ENCODE measurements around the gene RETSAT.
"Not testable (repeated sequence)": the region's sequence is repeated elsewhere in the genome, so short reads cannot be mapped to it uniquely, and the experiment has no call there.

The RETSAT gene

GRCh38 chr2:85378257-85378656, 23.9 kb upstream of the RETSAT start:
- DNase-seq (ENCODE audit: low spot score) = no peak

- DNase-seq (ENCODE audit: low spot score) = no peak
These were observed 22.8 kb upstream of the RETSAT start for GRCh38 chr2:85377083-85377482.

DNA sequence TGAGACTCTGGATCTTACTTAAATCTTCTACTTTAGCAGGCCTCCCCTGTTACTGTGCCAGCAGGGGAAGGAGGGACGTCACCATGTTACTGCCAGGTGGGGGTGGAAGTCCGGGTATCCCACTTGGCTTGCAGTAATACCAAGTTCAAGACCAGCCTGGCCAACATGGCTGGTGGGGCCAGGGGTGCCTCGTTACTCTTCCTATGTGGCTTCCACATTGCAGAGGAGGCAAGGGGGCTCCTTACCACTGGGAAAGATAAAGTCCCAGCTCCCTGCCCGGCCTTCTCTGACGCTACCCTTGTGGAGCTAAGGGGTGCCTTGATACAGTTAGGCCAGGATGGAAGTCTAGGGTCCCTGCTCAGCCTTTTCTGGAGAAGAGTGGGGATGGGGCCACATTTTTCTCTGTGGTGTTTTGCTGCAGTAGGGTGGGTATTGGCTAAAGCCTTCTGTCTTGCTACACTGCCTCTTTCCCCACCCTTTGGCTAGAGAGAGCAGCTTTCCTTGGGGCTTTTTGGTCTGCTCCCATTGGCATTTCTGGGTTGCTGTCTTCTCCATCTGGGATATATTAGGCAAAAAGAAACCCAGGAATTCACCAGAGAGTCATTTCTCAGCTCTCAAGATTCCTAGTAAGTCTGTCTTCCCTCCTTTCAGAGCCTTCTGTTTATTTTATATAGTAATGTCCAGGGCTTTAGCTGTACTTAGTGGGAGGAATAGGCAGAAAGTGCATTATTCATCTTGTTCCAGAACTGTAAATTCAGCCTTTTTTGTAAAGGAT, 22.1 kb upstream of the RETSAT start:
- no peak for DNase-seq (ENCODE audit: low spot score)

DNA sequence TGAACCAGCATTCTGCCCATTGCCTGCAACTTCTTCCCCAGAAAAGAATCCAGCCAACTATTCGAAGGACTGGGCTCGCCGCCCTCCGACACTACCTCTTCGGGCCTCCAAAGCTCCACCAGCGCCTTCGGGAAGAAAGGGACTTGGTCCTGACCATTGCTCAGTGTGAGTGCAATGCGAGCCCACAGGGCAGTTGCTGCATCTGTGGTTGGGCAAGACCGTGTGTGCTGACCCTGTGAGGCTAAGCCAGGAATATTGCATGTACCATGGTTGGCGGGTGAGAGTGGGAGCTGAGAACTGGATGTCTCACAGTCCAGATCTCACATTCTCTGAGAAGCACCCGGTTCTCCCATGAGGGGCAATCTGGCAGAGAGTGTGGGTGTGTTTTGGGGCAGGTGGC, 16.7 kb upstream of the RETSAT start:
- DNase-seq (ENCODE audit: low spot score) = no peak

- no peak for DNase-seq (ENCODE audit: low spot score)
These were observed 15.2 kb upstream of the RETSAT start for GRCh38 chr2:85369500-85369899.

GRCh38 chr2:85368921-85369320, 14.6 kb upstream of the RETSAT start:
- no peak for DNase-seq (ENCODE audit: low spot score)

DNA sequence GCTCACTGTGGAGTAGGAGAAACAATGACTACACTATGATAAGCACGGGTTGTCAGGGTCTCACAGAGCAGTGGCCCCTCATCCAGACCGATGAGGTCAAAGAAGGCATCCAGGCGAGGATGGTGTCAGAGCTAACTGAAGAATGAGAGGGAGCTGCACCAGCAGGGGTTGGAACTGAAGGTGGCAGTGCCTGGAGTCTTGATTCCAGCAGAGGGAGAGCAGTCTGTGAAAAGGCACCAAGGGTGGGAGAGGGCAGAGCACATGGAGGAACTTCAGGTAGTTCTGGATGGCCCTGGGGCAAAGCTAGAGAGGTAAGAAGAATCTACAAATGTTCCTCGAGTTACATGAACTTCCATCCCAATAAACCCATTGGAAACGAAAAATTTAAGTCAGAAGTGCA, 12.9 kb upstream of the RETSAT start:
- DNase-seq (ENCODE audit: low spot score) = no peak

DNA sequence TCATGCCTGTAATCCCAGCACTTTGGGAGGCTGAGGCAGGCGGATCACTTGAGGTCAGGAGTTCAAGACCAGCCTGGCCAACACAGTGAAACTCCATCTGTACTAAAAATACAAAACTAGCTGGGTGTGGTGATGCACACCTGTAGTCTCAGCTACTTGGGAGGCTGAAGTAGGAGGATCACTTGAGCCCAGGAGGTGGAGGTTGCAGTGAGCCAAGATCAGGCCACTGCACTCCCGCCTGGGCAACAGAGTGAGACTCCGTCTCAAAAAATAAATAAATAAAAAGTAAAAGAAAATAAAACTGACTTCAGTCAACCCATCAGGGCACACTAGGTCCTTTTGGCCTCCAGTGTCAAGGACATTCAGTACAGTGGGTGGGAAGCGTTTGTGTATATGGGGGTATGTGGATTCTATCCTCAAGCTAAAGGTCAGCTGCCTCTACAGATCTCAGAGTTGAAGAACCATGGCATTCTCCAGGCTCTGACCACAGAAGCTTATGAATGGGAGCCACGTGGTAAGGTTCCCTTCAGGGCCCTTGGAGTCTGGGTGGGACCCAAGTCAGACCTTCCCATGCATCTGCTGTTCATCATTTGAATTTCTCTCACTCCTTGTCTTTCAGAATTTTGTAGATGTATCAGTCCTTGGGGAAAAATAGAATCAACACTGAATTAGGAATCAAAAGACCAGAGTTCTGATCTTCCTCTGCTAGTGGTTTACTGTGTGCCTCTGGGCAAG, 8.5 kb upstream of the RETSAT start:
- DNase-seq (ENCODE audit: low spot score) = not testable (repeated sequence)

DNA sequence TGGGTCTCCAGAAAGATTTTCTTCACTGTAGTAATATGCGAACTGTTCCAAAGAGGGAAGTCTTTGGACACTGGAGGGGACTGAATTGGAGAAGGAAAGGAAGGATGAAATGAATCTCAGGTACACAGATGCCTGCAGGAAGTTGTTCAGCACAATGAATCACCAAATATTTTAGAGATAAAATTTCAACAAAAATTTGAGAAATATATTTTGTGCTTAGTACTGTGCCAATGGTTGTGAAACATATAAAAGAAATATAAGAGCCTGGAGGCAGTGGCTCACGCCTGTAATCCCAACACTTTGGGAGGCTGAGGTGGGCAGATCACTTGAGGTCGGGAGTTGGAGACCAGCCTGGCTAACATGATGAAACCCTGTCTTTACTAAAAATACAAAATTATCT, 3.4 kb upstream of the RETSAT start:
- no peak for DNase-seq (ENCODE audit: low spot score)

GRCh38 chr2:85356186-85356585, 1.9 kb upstream of the RETSAT start:
- no peak for DNase-seq (ENCODE audit: low spot score)

- no peak for DNase-seq (ENCODE audit: low spot score)
These were observed 1.2 kb upstream of the RETSAT start for GRCh38 chr2:85355521-85355920.

- no peak for DNase-seq (ENCODE audit: low spot score)
These were observed 714 bp upstream of the RETSAT start for GRCh38 chr2:85355073-85355410.

GRCh38 chr2:85353876-85354285, 447 bp downstream of the RETSAT start:
- peak; percentile 3 for DNase-seq (ENCODE audit: low spot score)

DNA sequence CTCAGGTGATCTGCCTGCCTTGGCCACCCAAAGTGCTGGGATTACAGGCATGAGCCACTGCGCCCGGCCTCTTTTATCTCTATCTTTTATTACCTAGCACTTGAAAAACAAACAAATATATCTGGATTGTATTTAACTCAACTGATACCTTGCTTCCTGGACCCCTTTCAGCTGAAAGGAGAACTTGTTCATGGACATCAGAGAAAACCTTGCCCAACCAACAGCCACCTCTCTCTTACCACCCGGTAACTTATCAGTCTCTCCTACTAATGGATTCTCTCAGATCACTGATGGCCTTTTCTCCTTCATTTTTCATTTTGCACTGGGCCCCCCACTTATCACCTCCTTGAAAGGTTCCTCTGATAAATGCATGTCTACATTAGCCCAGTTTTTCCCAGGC, 6.7 kb downstream of the RETSAT start:
- no peak for DNase-seq (ENCODE audit: low spot score)

DNA sequence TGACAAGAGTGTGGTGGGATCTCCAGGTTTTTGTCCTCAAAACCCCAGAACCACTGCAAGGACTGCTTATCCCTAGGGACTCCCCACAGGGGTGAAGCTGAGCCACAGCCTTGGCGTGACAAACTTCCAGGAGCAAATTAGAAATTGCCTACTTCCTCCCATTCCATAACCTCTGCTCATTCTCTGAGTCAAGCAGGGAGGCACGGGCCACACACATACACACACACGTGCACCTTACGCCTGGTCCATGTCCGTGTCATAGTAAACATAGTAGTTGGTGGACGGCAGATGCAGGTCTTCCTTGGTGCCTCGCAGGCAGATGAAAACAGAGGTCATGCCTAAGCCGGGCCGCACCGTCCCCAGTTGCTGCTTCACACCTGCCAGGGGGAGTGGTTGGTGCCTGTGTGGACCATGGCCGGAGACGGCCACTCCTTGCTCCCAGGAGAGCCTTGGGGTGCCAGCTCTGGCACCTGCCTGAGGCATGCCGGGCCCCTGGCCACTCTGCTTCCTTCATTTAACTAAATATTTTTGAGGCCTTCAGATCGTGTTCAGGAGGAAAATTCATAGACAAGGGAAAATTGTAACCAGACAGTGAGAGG, 9.9 kb downstream of the RETSAT start:
- DNase-seq (ENCODE audit: low spot score) = no peak

- not testable (repeated sequence) for DNase-seq (ENCODE audit: low spot score)
These were observed 11.0 kb downstream of the RETSAT start for GRCh38 chr2:85343207-85343895.

DNA sequence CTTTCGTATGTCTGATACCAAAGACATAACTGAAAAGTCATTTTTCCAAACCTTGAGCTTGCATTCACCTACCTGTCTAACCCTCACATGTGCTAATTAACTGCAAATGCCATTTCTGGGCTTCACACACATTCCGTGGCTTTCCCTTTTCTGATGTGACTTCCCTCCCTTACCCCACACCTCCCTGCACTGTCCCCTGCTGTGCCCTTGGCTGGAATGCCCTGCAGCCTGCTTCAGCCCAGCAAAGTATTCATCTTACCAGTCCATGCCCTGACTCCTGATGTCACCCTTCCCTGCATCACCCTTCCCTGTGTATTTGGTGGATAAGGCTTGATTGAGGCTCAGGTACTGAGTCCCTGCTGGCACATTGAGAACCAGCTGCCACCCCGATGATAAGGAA, 12.2 kb downstream of the RETSAT start:
- no peak for DNase-seq (ENCODE audit: low spot score)

DNA sequence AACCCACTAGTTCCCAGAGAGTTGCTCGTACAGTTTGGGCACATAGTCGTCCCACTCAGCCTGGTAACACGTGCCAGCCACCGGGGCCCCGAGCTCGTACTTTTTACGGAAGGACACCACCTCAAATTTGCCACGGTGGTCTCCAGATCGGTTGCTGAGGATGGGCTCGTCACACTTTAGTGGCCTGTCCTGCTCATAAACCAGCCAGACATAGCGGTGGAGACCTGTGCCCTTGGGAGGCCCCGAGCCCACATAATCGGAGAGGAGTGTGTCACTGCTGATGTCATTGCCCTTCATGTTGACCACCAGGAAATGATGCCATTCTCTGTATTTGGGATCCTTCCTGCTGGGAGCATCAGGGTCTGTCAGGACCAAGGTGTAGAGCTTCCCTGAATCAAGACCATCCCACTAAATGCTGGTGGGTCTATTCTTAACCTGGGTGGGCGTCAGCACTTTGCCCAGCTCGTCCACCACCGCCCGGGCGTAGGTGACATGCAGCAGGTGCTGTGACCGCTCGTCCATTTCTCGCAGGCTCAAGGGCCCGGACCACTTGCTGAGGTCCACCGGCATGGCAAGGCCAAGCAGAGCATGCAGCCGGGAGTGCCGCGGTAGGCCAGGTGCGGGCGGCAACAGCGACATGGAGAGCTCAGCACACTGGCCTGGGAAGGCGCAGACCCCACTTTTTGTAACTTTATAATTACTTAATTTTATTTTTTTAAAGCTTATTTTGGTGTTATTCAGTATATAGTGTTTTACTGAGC, 12.9 kb downstream of the RETSAT start:
- DNase-seq (ENCODE audit: low spot score) = no peak

- no peak for DNase-seq (ENCODE audit: low spot score)
These were observed 14.1 kb downstream of the RETSAT start for GRCh38 chr2:85340034-85340892.

DNA sequence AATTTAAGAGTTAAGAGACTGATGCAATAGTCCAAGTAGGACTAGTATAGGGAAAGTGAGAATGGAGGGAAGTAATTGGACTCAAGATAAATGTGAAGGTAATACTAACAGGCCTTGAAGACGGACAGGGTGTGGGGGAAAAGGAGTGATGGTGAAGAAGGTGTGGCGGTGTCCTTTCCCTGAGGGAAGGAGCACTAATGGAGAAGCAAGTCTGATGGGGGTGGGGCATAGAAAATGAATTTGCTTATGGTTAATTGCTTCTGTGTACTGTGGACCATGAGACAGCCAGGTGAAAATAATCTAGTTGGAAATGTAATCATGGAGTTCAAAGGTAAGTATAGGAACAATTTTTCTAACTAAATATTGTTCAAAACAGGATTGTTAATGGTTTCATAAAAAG, 19.4 kb downstream of the RETSAT start:
- DNase-seq (ENCODE audit: low spot score) = no peak

DNA sequence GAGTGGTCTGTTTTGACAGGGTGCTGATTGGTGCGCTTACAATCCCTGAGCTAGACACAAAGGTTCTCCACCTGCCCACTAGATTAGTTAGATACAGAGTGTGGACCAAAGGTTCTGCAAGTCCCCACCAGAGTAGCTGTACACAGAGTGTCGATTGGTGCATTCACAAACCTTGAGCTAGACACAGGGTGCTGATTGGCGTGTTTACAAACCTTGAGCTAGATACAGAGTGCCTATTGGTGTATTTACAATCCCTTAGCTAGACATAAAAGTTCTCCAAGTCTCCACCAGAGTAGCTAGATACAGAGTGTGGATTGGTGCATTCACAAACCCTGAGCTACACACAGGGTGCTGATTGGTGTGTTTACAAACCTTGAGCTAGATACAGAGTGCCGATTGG, 20.5 kb downstream of the RETSAT start:
- DNase-seq (ENCODE audit: low spot score) = not testable (repeated sequence)
